ENCODE measurements around the gene LRRC73.

Gene LRRC73

GRCh38 chr6:43521836-43522235, 11.7 kb upstream of the LRRC73 start:
- Mint-ChIP-seq H3K4me3 (no peak overlapping the region), H3K9me3 (no peaks in the 10 kb centered on the region), H3K27me3 (ENCODE audit: low read depth, poor library complexity) (no peaks in the 10 kb centered on the region), H3K4me1 (no peaks in the 10 kb centered on the region), H3K27ac (no peak overlapping the region), H3K36me3 (ENCODE audit: low read depth) (peaks cover 49% of the 10 kb centered on the region)
- no peak for TF ChIP-seq CTCF (IDR thresholded peaks at IDR 0.05)
- DNase-seq: no peak

GRCh38 chr6:43520097-43520496, 10.0 kb upstream of the LRRC73 start:
- DNase-seq: no peak
- Mint-ChIP-seq H3K27ac (no peak overlapping the region), H3K9me3 (no peaks in the 10 kb centered on the region), H3K4me3 (no peak overlapping the region), H3K36me3 (ENCODE audit: low read depth) (peaks cover 42% of the 10 kb centered on the region), H3K27me3 (ENCODE audit: low read depth, poor library complexity) (no peaks in the 10 kb centered on the region), H3K4me1 (peaks cover 14% of the 10 kb centered on the region)
- TF ChIP-seq CTCF (IDR thresholded peaks at IDR 0.05): no peak

GRCh38 chr6:43517505-43518357, 7.6 kb upstream of the LRRC73 start:
- no peak overlapping the region for H3K27ac Mint-ChIP-seq
- H3K36me3 Mint-ChIP-seq (ENCODE audit: low read depth): peaks cover 34% of the 10 kb centered on the region
- TF ChIP-seq CTCF (IDR thresholded peaks at IDR 0.05): no peak
- H3K9me3 Mint-ChIP-seq: no peaks in the 10 kb centered on the region
- H3K27me3 Mint-ChIP-seq (ENCODE audit: low read depth, poor library complexity): no peaks in the 10 kb centered on the region
- H3K4me3 Mint-ChIP-seq: no peak overlapping the region
- DNase-seq: no peak
- H3K4me1 Mint-ChIP-seq: peaks cover 16% of the 10 kb centered on the region

- Mint-ChIP-seq H3K9me3 (no peaks in the 10 kb centered on the region), H3K27ac (peak within 1 kb of the TSS; percentile 64), H3K36me3 (ENCODE audit: low read depth) (peaks cover 34% of the 10 kb centered on the region), H3K4me3 (no peak within 1 kb of the TSS), H3K4me1 (peaks cover 16% of the 10 kb centered on the region), H3K27me3 (ENCODE audit: low read depth, poor library complexity) (no peaks in the 10 kb centered on the region)
- peak; percentile 95 for DNase-seq
- no peak for TF ChIP-seq CTCF (IDR thresholded peaks at IDR 0.05)
Measured at GRCh38 chr6:43516697-43517504, 6.8 kb upstream of the LRRC73 start, which contains the start of the genes POLR1C and YIPF3. POLR1C (plus strand) TSS chr6:43517089; CDS start chr6:43517110, 21 bp downstream. YIPF3 (minus strand) TSS chr6:43516926; CDS start chr6:43516807, 119 bp downstream.

- H3K27me3 Mint-ChIP-seq (ENCODE audit: low read depth, poor library complexity): no peaks in the 10 kb centered on the region
Measured at GRCh38 chr6:43516367-43516696, 6.2 kb upstream of the LRRC73 start.

More at GRCh38 chr6:43516367-43516696, 6.2 kb upstream of the LRRC73 start:
- H3K27ac Mint-ChIP-seq: peak overlapping the region; percentile 64
- no peak overlapping the region for H3K4me3 Mint-ChIP-seq
- TF ChIP-seq CTCF (IDR thresholded peaks at IDR 0.05): no peak
- peaks cover 16% of the 10 kb centered on the region for H3K4me1 Mint-ChIP-seq
- DNase-seq: no peak
- peaks cover 40% of the 10 kb centered on the region for H3K36me3 Mint-ChIP-seq (ENCODE audit: low read depth)
- no peaks in the 10 kb centered on the region for H3K9me3 Mint-ChIP-seq
